ENCODE data around the gene MTHFSD. TPM values are rescaled to one million over a fixed set of nuclear protein-coding genes. Genes with fewer than 3 reads are reported as not detected.

The MTHFSD gene
- total and polyA plus RNA-seq, 10 of the 15 experiments (the other 5 are each of a cell fraction or from before 2014, with no cell fraction given): 2.2 to 24.5 (median 18.1) TPM

- TF ChIP-seq BCL3 (IDR thresholded peaks at IDR 0.05; ENCODE audit: borderline replicate concordance, insufficient read depth, low read depth, low read length, poor library complexity, severe bottlenecking) (no peak), HSF1 (IDR thresholded peaks at IDR 0.05; ENCODE audit: low read depth, low read length) (no peak), NBN (IDR thresholded peaks at IDR 0.05) (no peak), NFXL1 (IDR thresholded peaks at IDR 0.05; ENCODE audit: borderline replicate concordance) (no peak), E4F1 (IDR thresholded peaks at IDR 0.05; ENCODE audit: borderline replicate concordance, partially characterized antibody) (no peak), ZZZ3 (IDR thresholded peaks at IDR 0.05; ENCODE audit: control insufficient read depth, insufficient read length, low read depth) (no peak), SKIL (IDR thresholded peaks at IDR 0.05; ENCODE audit: low read depth, poor library complexity, severe bottlenecking) (no peak), SUPT20H (IDR thresholded peaks at IDR 0.05; ENCODE audit: borderline replicate concordance, control insufficient read depth, low read depth, low read length) (no peak), MAX (IDR thresholded peaks at IDR 0.05; ENCODE audit: low read depth, low read length) (no peak)
These were observed 19.6 kb upstream of the MTHFSD start (continued) for GRCh38 chr16:86574646-86575045.

Measured in GM12878 (cell line).